ENCODE measurements around the gene TNFSF4.

GRCh38 chr1:173191011-173191705, 16.0 kb downstream of the TNFSF4 start:
- TF ChIP-seq CTCF (IDR thresholded peaks at IDR 0.05; ENCODE audit: poor library complexity, severe bottlenecking): no peak
- TF ChIP-seq RAD21 (conservative IDR thresholded peaks at IDR 0.05): no peak
- no peak for TF ChIP-seq TAF1 (IDR thresholded peaks at IDR 0.05; ENCODE audit: low read depth)
- no peak for TF ChIP-seq POLR2AphosphoS5 (IDR thresholded peaks at IDR 0.05)
- no peak for TF ChIP-seq REST (IDR thresholded peaks at IDR 0.05; ENCODE audit: borderline replicate concordance)
- TF ChIP-seq EP300 (conservative IDR thresholded peaks at IDR 0.05; ENCODE audit: poor library complexity, severe bottlenecking): no peak
- no peak for TF ChIP-seq EZH2 (IDR thresholded peaks at IDR 0.05; ENCODE audit: borderline replicate concordance, insufficient read depth, low read length, poor library complexity, severe bottlenecking)
